Measurements from ENCODE around the gene OR2A5. TPM values are rescaled to one million over a fixed set of nuclear protein-coding genes. Genes with fewer than 3 reads are reported as not detected.

Gene OR2A5
- total RNA-seq, 1 donor from 2014 or later = not detected

DNA sequence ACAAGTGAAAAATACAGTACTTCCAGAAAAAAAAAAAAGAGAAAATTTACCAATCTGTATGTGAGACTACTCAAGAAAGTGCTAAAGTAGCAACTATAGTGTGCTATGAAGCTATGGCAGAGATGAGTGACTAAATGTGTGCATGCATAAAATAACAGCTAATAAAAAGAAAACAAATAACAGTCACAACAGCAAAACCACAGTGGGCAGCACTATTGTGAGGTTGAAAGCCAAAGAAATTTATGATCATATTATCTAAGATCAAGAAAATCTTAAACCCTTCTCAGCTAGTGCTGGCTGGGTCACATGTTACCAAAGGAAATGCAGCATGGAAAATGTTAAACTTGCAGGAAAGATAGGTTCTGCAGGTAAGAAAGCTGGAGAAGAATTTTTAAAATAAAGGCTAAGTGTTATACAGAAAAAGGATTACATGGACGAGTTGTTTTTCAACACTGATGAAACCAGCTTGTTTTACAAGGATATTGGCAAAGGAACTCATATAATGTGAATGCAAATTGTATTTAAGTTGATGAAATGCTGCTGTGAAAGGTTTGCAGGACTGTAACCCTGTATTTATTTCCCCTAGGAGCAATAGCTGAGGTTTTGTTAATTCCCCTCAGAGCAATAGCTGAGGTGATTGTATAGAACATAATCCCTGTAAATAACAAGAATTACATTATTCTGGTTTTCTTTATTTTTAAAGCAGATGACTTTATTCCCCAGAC is 15.6 kb upstream of the OR2A5 start:
- H3K27ac ChIP-seq = no peak overlapping the region
- TF ChIP-seq CTCF (IDR thresholded peaks at IDR 0.05) = no peak
- intact Hi-C loops (cut with DNase I) = no loop called here
- H3K4me3 ChIP-seq = no peak overlapping the region
- no peaks in the 10 kb centered on the region for H3K27me3 ChIP-seq
- DNase-seq (ENCODE audit: low spot score in 2 of 2) = no peak
- no peaks in the 10 kb centered on the region for H3K9me3 ChIP-seq
- H3K36me3 ChIP-seq = no peaks in the 10 kb centered on the region
- H3K4me1 ChIP-seq = no peaks in the 10 kb centered on the region

DNA sequence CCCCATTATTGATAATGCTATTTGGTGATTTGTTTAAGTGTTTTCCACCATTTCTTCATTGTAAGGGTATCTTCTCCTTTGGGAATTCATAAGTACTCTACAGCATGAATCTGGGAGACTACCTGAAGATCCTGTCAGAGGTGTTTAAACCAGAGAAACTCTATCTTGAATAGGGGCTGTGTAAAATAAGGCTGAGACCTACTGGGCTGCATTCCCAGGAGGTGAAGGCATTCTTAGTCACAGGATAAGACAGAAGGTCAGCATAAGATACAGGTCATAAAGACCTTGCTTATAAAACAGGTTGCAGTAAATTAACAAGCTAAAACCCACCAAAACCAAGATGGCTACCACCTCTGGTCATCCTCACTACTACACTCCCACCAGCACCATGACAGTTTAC is 13.4 kb upstream of the OR2A5 start:
- TF ChIP-seq CTCF (IDR thresholded peaks at IDR 0.05) = no peak
- no peak for DNase-seq (ENCODE audit: low spot score in 2 of 2)
- H3K4me1 ChIP-seq = no peaks in the 10 kb centered on the region
- no peaks in the 10 kb centered on the region for H3K9me3 ChIP-seq
- H3K27me3 ChIP-seq = no peaks in the 10 kb centered on the region
- H3K36me3 ChIP-seq = no peaks in the 10 kb centered on the region
- intact Hi-C loops (cut with DNase I) = no loop called here
- no peak overlapping the region for H3K4me3 ChIP-seq
- no peak overlapping the region for H3K27ac ChIP-seq

- no peak for TF ChIP-seq CTCF (IDR thresholded peaks at IDR 0.05)
- no peak overlapping the region for H3K4me3 ChIP-seq
- H3K4me1 ChIP-seq = no peaks in the 10 kb centered on the region
- no peaks in the 10 kb centered on the region for H3K27me3 ChIP-seq
- DNase-seq (ENCODE audit: low spot score in 2 of 2) = no peak
- H3K27ac ChIP-seq = no peak overlapping the region
- no peaks in the 10 kb centered on the region for H3K36me3 ChIP-seq
- H3K9me3 ChIP-seq = no peaks in the 10 kb centered on the region
- intact Hi-C loops (cut with DNase I) = no loop called here
Measured at GRCh38 chr7:144036302-144036885, 12.4 kb upstream of the OR2A5 start.

- H3K4me3 ChIP-seq = no peak overlapping the region
- no peaks in the 10 kb centered on the region for H3K36me3 ChIP-seq
- no peaks in the 10 kb centered on the region for H3K27me3 ChIP-seq
- intact Hi-C loops (cut with DNase I) = no loop called here
- no peaks in the 10 kb centered on the region for H3K4me1 ChIP-seq
- TF ChIP-seq CTCF (IDR thresholded peaks at IDR 0.05) = no peak
- no peaks in the 10 kb centered on the region for H3K9me3 ChIP-seq
- DNase-seq (ENCODE audit: low spot score in 2 of 2) = no peak
- no peak overlapping the region for H3K27ac ChIP-seq
Measured at GRCh38 chr7:144037414-144038035, 11.2 kb upstream of the OR2A5 start.

- H3K27me3 ChIP-seq = no peaks in the 10 kb centered on the region
- intact Hi-C loops (cut with DNase I) = no loop called here
Measured at GRCh38 chr7:144038887-144039286, 9.9 kb upstream of the OR2A5 start.

More at GRCh38 chr7:144038887-144039286, 9.9 kb upstream of the OR2A5 start:
- Histone ChIP-seq H3K4me3 (no peak overlapping the region), H3K4me1 (no peaks in the 10 kb centered on the region), H3K36me3 (no peaks in the 10 kb centered on the region), H3K9me3 (no peaks in the 10 kb centered on the region), H3K27ac (no peak overlapping the region)
- DNase-seq (ENCODE audit: low spot score in 2 of 2) = no peak
- TF ChIP-seq CTCF (IDR thresholded peaks at IDR 0.05) = no peak
